HL-60/S4 treated with phorbol 12-myristate 13-acetate at 8.2 ng/mL for 4 days and 3 days (cell line): ENCODE data around the gene ITPRID1.
"Not testable (repeated sequence)": the region's sequence is repeated elsewhere in the genome, so short reads cannot be mapped to it uniquely, and the experiment has no call there.

Experiments used
- in situ Hi-C: fragments of 300-500 bp; cut with MboI; formaldehyde crosslinking; loops from 2 replicates; pipeline ENCODE4 v1.15.0; 2022; ENCODE audit warnings: low sequenced_read_pairs

The ITPRID1 gene

DNA sequence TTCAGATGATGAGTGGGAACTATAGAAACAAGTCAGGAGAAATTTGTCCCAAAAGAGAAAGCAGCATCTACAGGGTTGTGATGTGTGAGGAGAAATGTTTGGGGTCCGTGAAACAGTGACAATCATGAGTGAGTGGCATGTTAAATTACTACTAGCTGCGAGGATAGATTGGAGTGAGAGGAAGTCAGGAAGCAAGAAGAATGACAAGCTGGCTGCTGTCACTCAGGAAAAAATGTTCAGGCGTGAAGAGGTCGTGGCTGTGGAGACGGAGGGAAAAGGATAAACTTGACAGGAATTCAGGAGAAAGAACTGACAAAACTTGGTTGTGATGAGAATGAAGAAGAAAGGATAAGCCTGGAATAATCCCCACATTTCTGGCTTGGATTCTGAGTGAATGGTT is 5.1 kb upstream of the ITPRID1 start:
- in situ Hi-C loops = no loop called here

- in situ Hi-C loops = no loop called here
These were observed 1.7 kb upstream of the ITPRID1 start for GRCh38 chr7:31512166-31512565.

DNA sequence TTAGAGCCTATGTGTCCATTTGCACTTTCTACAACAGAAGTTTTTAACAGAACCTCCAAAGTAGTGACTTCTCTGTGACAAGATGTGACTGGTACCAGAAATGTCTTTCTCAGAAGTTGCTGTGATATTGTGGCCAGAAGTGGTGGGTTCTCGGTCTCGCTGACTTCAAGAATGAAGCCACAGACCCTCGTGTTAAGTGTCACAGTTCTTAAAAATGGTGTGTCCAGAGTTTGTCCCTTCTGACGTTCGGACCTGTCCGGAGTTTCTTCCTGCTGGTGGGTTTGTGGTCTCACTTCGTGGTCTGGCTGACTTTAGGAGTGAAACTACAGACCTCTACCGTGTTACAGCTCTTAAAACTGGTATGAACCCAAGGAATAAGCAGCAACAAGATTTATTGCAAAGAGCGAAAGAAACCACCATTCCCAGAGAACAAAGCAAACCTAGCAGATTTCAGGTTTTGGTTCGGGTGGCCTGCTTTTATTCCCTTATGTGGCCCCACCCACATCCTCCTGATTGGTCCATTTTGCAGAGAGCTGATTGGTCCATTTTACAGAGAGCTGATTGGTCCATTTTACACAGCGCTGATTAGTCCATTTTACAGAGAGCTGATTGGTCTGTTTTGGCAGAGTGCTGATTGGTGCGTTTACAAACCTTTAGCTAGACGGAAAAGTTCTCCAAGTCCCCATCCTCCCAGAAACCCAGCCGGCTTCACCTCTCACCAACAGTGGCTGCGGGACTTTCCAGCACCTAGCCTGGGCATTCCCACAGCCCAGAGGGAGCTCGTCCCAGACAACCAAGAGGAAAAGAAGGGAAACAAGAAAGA is 3.0 kb downstream of the ITPRID1 start:
- in situ Hi-C loops = no loop called here

- in situ Hi-C loops = no loop called here
These were observed 3.6 kb downstream of the ITPRID1 start for GRCh38 chr7:31517513-31517912.

GRCh38 chr7:31518766-31519165 is 4.9 kb downstream of the ITPRID1 start:
- in situ Hi-C loops = no loop called here

DNA sequence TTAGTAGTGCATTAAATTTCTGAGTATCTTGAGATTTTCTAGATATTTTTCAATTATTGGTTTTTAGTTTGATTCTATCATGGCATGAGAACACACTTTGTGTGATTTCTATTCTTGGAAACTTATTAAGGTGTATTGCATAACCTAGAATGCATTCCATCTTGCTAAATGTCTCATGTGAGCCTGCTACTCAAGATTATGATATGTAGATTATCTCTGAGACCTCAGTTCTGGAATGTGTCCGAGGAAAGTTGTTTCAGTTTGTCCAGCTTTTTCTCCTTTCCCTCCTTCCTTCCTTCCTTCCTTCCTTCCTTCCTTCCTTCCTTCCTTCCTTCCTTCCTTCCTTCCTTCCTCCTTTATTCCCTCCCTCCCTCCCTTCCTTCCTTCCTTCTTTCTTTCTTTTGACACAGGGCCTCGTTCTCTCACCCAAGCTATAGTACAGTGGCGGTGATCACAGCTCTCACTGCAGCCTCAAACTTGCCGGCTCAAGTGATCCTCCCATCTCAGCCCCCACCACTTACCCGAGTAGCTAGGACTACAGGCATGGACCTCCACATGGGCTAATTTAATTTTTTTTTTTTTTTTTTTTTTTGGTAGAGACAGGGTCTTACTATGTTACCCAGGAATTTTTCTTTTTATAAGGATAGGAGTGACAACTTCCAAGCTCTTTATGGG is 7.6 kb downstream of the ITPRID1 start:
- in situ Hi-C loops = no loop called here

DNA sequence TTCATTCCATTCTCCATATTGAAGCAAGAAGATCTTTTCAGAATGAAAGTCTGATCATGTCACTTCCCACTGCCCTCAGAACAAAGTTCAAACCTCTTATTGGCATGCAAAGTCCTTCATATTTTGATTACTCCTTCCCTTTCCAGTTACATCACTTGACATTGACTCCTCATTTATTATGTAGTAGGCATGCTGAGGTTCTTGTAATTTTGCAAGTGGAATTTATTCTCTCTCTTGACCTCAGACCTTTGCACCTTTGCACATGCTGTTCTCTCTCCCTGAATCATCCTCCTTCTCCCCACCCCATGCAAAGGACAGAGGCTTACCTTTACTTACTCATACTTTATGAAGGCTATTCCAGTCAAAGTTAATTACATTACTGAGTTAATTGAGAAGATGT is 13.0 kb downstream of the ITPRID1 start:
- in situ Hi-C loops = no loop called here

DNA sequence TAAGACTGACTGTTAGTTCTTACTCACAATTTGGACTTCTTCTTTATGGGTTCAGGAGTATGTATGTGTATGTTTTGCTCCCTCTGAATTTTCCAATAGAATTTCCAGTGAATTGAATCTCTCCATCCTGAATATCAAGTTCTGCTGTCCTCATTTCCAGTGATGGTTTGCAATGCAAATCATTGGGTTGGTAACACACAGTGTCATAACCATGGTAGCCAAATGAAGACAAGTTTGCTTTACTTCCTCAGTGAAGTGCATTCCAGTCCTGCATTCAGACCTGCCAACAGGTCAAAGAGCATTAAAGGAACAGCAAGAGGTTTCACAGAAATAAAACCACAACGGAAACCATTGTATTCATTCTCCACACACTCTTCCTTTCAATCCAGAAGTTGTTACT is 15.2 kb downstream of the ITPRID1 start:
- in situ Hi-C loops = no loop called here

- in situ Hi-C loops = not testable (repeated sequence)
These were observed 26.8 kb downstream of the ITPRID1 start for GRCh38 chr7:31540651-31541185.

DNA sequence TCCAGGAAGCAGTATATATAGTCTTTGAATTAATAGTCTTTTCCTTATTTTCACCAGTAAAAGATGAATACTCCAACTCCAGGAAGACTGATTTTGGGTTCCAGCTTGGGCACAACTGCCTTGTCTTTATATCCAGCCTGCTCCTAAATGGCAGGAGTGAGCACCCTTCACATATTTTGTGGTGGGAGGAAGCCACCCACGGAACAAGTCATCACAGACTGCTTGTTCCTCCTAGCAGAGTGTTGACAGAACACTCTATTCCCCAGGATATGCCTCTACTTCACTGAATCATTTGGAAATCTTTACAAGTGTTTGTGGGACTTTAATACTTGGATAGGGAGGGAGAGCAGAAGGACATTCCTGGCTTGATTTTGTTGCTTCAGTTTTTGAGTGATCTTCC is 31.7 kb downstream of the ITPRID1 start:
- in situ Hi-C loops = no loop called here

GRCh38 chr7:31549611-31550010 is 35.7 kb downstream of the ITPRID1 start:
- in situ Hi-C loops = no loop called here

- in situ Hi-C loops = no loop called here
These were observed 36.5 kb downstream of the ITPRID1 start for GRCh38 chr7:31550432-31550831.

GRCh38 chr7:31553661-31554081 is 39.8 kb downstream of the ITPRID1 start:
- in situ Hi-C loops = no loop called here

DNA sequence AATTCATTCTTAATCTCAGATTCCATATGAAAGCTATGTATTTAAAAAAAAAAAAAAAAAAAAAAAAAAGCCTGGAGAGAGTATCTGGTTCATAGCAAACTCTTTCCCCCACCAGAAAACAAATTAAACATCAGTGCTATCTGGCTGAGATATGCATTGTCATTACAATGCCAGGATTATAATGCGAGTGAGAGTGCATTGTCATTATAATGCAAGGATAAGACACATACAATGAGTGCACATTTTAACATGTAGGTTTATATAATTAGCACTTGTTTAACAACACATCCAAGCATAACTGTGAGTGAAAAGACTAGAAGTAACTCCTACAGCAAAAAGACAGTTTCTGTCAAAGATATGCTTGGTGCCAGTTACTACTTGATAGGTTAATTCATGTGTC is 48.1 kb downstream of the ITPRID1 start:
- in situ Hi-C loops = no loop called here

DNA sequence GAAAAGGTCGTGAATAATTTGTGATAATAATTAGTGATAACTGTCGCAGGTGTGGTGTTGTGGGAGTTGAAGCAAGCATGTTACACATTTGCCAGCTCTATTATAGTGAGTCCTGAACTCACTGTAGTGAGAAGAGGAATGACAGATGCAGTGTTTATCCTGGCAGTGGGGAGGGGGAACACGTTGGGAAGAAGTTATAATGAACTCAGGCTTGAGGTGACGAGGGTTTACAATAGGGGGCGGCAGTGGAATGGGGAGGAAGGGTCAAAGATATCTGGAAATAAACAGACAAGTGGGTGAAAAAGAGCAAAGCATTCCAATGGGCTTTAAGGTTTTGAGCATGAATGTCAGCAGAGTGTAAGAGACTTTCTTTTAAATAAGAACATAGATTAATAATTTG is 49.6 kb downstream of the ITPRID1 start:
- in situ Hi-C loops = no loop called here

GRCh38 chr7:31563951-31564350 is 50.1 kb downstream of the ITPRID1 start:
- in situ Hi-C loops = no loop called here

- in situ Hi-C loops = no loop called here
These were observed 50.8 kb downstream of the ITPRID1 start for GRCh38 chr7:31564661-31565060.

- in situ Hi-C loops = no loop called here
These were observed 55.6 kb downstream of the ITPRID1 start for GRCh38 chr7:31569528-31569927.

DNA sequence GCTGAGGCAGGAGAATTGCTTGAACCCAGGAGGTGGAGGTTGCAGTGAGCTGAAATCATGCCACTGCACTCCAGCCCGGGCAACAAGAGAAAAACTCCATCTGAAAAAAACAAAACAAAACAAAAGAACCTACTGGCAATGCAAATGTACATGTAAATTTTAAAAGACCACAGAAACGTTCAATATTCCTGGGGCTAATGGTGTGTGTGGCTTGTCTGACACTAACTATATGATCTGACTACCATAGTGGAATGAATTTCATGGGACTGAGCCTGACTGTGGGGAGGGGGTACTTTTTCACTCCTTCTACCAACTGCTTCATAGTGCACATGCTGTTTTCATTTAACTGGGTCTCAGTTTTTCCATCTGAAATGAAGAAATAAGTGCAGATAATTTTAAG is 69.6 kb downstream of the ITPRID1 start:
- in situ Hi-C loops = no loop called here

DNA sequence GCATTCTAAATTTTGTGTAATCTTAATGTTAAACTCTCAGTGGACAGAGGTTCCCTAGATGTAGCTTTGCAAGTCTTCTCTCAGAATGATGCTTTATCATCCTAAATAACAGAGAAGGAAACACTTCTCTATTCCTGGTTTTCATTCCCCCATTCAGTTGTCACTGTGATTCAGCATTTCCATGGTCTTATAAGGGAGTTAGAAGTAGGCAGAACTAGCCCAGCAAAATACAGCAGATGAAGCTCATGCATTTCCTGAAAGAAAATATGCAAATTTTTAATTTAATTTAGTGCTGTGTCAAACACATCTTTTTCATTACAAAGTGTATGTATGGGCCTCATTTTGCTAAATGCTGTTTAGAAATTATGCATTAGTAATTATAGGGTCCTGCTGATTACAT is 70.1 kb downstream of the ITPRID1 start:
- in situ Hi-C loops = no loop called here

DNA sequence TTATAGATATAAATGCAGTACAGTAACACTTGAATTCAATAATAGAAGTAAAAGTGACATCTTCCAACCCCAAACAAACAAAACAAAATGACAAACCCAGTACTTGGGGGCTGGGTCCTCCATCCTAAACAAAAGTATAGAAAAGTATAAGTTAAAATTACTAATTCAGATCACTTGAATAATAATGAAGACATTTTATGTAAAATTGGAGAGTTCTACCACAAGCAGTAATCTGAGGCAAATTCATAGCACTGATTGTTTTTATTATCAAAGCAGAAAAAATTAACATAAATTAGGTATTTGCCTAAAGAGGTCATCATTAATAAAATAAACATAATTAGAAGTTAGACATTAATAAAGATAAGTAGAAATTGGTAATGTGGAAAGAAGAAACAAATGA is 81.5 kb downstream of the ITPRID1 start:
- in situ Hi-C loops = no loop called here

GRCh38 chr7:31602041-31602625 is 88.2 kb downstream of the ITPRID1 start:
- in situ Hi-C loops = no loop called here
